Measurements from ENCODE around the gene NDE1. TPM values are rescaled to one million over a fixed set of nuclear protein-coding genes. Genes with fewer than 3 reads are reported as not detected.
A peak's percentile ranks its signal among the peaks of the same experiment; 100 is the strongest.

Gene NDE1
- total RNA-seq, 6 donors from 2014 or later, result 19.5 to 63.9 (median 37.0) TPM

GRCh38 chr16:15607700-15608396 lies 42.2 kb upstream of the NDE1 start:
- TF ChIP-seq POLR2A (IDR thresholded peaks at IDR 0.05) (peak in 1 of 4 donors; percentile 40), CTCF (IDR thresholded peaks at IDR 0.05) (no peak), EP300 (IDR thresholded peaks at IDR 0.05) (peak in 1 of 4 donors; percentile 2), POLR2AphosphoS5 (IDR thresholded peaks at IDR 0.05) (peak; percentile 6 to 40)
- ATAC-seq (ENCODE audit: low FRiP score in 2 of 2) (peak; percentile 53 to 87), DNase-seq (peak in 1 of 2 donors; percentile 71)
- peak overlapping the region in 3 of 4 donors; percentile 0 to 69 (median 49) for H3K27ac ChIP-seq
- H3K9me3 ChIP-seq, result no peaks in the 10 kb centered on the region
- H3K4me1 ChIP-seq, result peaks cover 0 to 7% (median 1%) of the 10 kb centered on the region in 4 donors
- WGBS, 2 donors, result 59 to 74% methylated on average over 8 to 13 of the region's 13 CpGs
- no peaks in the 10 kb centered on the region for H3K27me3 ChIP-seq
- H3K36me3 ChIP-seq, result peaks cover 27 to 97% (median 86%) of the 10 kb centered on the region in 4 donors
- no peak overlapping the region for H3K4me3 ChIP-seq

- WGBS, 2 donors, result 76 to 83% methylated on average over 19 of the region's 19 CpGs
- H3K27ac ChIP-seq, result no peak overlapping the region
- no peak for ATAC-seq (ENCODE audit: low FRiP score in 2 of 2)
- H3K9me3 ChIP-seq, result no peaks in the 10 kb centered on the region
- H3K27me3 ChIP-seq, result no peaks in the 10 kb centered on the region
- DNase-seq, result no peak
- TF ChIP-seq POLR2A (IDR thresholded peaks at IDR 0.05), result no peak
- peak in 1 of 6 experiments; percentile 10 for TF ChIP-seq CTCF (IDR thresholded peaks at IDR 0.05)
- H3K36me3 ChIP-seq, result peaks cover 27 to 96% (median 86%) of the 10 kb centered on the region in 4 donors
- H3K4me1 ChIP-seq, result peaks cover 0 to 7% (median 1%) of the 10 kb centered on the region in 4 donors
- H3K4me3 ChIP-seq, result no peak overlapping the region
Measured at GRCh38 chr16:15608398-15609285, 41.4 kb upstream of the NDE1 start.

- peaks cover 27 to 95% (median 85%) of the 10 kb centered on the region in 4 donors for H3K36me3 ChIP-seq
- no peak overlapping the region for H3K27ac ChIP-seq
- DNase-seq, result no peak
- H3K4me1 ChIP-seq, result peaks cover 0 to 7% (median 1%) of the 10 kb centered on the region in 4 donors
- no peaks in the 10 kb centered on the region for H3K9me3 ChIP-seq
- no peak for TF ChIP-seq POLR2AphosphoS5 (IDR thresholded peaks at IDR 0.05)
- no peak for TF ChIP-seq EP300 (IDR thresholded peaks at IDR 0.05)
- TF ChIP-seq POLR2A (IDR thresholded peaks at IDR 0.05), result no peak
- no peak for TF ChIP-seq CTCF (IDR thresholded peaks at IDR 0.05)
- no peaks in the 10 kb centered on the region for H3K27me3 ChIP-seq
- WGBS, 2 donors, result 86 to 89% methylated on average over 6 of the region's 6 CpGs
- H3K4me3 ChIP-seq, result no peak overlapping the region
- no peak for ATAC-seq (ENCODE audit: low FRiP score in 2 of 2)
Measured at GRCh38 chr16:15609286-15609649, 40.8 kb upstream of the NDE1 start.

GRCh38 chr16:15610369-15610871 lies 39.6 kb upstream of the NDE1 start:
- 89 to 91% methylated on average over 10 of the region's 10 CpGs for WGBS, 2 donors
- ATAC-seq (ENCODE audit: low FRiP score in 2 of 2) (no peak), DNase-seq (no peak)

More at GRCh38 chr16:15610369-15610871, 39.6 kb upstream of the NDE1 start:
- no peaks in the 10 kb centered on the region for H3K9me3 ChIP-seq
- H3K27me3 ChIP-seq, result no peaks in the 10 kb centered on the region
- H3K4me1 ChIP-seq, result peaks cover 0 to 7% (median 1%) of the 10 kb centered on the region in 4 donors
- H3K4me3 ChIP-seq, result no peak overlapping the region
- H3K36me3 ChIP-seq, result peaks cover 27 to 95% (median 85%) of the 10 kb centered on the region in 4 donors
- H3K27ac ChIP-seq, result no peak overlapping the region
- no peak for TF ChIP-seq EP300 (IDR thresholded peaks at IDR 0.05)
- TF ChIP-seq CTCF (IDR thresholded peaks at IDR 0.05), result no peak
- TF ChIP-seq POLR2A (IDR thresholded peaks at IDR 0.05), result no peak
- TF ChIP-seq POLR2AphosphoS5 (IDR thresholded peaks at IDR 0.05), result no peak
